HL-60 (cell line): Measurements from ENCODE around the gene SP1.
"Not testable (repeated sequence)": the region's sequence is repeated elsewhere in the genome, so short reads cannot be mapped to it uniquely, and the experiment has no call there.

ENCODE experiments used
- GABPA ChIP-seq: IDR thresholded peaks from 2 replicates; pipeline ENCODE4 v1.6.1; 2012; ENCODE audit warnings: low read depth
- TF ChIP-seq, protein P1 (sequence below): IDR thresholded peaks from one replicate; pipeline ENCODE4 v1.5.1; 2011; ENCODE audit warnings: low read length, control low read depth, inconsistent platforms; ENCODE audit not compliant: insufficient read depth

DNA sequence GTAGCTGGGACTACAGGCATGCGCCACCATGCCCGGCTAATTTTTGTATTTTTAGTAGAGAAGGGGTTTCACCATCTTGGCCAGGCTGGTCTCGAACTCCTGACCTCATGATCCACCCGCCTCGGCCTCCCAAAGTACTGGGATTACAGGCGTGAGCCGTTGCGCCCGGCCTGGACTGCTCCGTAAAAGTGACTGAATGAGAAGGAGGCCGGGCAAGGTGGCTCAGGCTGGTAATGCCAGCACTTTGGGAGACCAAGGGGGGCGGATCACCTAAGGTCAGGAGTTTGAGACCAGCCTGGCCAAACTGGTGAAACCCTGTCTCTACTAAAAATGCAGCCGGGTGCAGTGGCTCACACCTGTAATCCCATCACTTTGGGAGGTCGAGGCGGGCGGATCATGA is 22.4 kb downstream of the SP1 start:
- TF ChIP-seq, protein P1, sequence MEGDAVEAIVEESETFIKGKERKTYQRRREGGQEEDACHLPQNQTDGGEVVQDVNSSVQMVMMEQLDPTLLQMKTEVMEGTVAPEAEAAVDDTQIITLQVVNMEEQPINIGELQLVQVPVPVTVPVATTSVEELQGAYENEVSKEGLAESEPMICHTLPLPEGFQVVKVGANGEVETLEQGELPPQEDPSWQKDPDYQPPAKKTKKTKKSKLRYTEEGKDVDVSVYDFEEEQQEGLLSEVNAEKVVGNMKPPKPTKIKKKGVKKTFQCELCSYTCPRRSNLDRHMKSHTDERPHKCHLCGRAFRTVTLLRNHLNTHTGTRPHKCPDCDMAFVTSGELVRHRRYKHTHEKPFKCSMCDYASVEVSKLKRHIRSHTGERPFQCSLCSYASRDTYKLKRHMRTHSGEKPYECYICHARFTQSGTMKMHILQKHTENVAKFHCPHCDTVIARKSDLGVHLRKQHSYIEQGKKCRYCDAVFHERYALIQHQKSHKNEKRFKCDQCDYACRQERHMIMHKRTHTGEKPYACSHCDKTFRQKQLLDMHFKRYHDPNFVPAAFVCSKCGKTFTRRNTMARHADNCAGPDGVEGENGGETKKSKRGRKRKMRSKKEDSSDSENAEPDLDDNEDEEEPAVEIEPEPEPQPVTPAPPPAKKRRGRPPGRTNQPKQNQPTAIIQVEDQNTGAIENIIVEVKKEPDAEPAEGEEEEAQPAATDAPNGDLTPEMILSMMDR: not testable (repeated sequence)
- TF ChIP-seq GABPA: not testable (repeated sequence)
